GM18505 (cell line): ENCODE results near the gene BORCS8.
"Not testable (repeated sequence)": the region's sequence is repeated elsewhere in the genome, so short reads cannot be mapped to it uniquely, and the experiment has no call there.

Experiments
- ATAC-seq: cut with Tn5 transposase; IDR thresholded peaks from one replicate; pipeline ENCODE4 v1.9.1; 2021; ENCODE audit not compliant: unreplicated experiment
- POLR2A ChIP-seq: IDR thresholded peaks from 4 replicates; pipeline ENCODE4 v1.6.1; 2011; ENCODE audit warnings: borderline replicate concordance; ENCODE audit not compliant: insufficient read depth, insufficient read length; ENCODE audit errors: extremely low read depth

The BORCS8 gene

GRCh38 chr19:19160461-19161035 is 31.4 kb downstream of the BORCS8 start:
- no peak for TF ChIP-seq POLR2A
- no peak for ATAC-seq

GRCh38 chr19:19159534-19159933 is 32.4 kb downstream of the BORCS8 start:
- ATAC-seq, result no peak
- TF ChIP-seq POLR2A, result no peak

- TF ChIP-seq POLR2A, result no peak
- no peak for ATAC-seq
Measured at GRCh38 chr19:19157808-19158207, 34.1 kb downstream of the BORCS8 start.

GRCh38 chr19:19155495-19156219 is 36.3 kb downstream of the BORCS8 start:
- no peak for TF ChIP-seq POLR2A
- peak; percentile 45 for ATAC-seq

GRCh38 chr19:19154768-19155494 is 37.0 kb downstream of the BORCS8 start:
- no peak for ATAC-seq
- no peak for TF ChIP-seq POLR2A

- ATAC-seq, result no peak
- TF ChIP-seq POLR2A, result no peak
Measured at GRCh38 chr19:19152668-19153384, 39.1 kb downstream of the BORCS8 start.

- TF ChIP-seq POLR2A, result no peak
- no peak for ATAC-seq
Measured at GRCh38 chr19:19151418-19151817, 40.5 kb downstream of the BORCS8 start.

GRCh38 chr19:19149435-19149834 is 42.5 kb downstream of the BORCS8 start:
- TF ChIP-seq POLR2A, result no peak
- no peak for ATAC-seq

- not testable (repeated sequence) for ATAC-seq
Measured at GRCh38 chr19:19148504-19148903, 43.4 kb downstream of the BORCS8 start.

- no peak for TF ChIP-seq POLR2A
- ATAC-seq, result no peak
Measured at GRCh38 chr19:19147344-19147743, 44.6 kb downstream of the BORCS8 start.

- no peak for TF ChIP-seq POLR2A
- no peak for ATAC-seq
Measured at GRCh38 chr19:19146865-19147264, 45.1 kb downstream of the BORCS8 start.

- no peak for TF ChIP-seq POLR2A
- ATAC-seq, result no peak
Measured at GRCh38 chr19:19145684-19146608, 46.0 kb downstream of the BORCS8 start.
